Measurements from ENCODE around the gene KYNU.

KYNU gene

GRCh38 chr2:142915502-142915901 lies 38.0 kb downstream of the KYNU start (continued):
- TF ChIP-seq ZNF140 (tag by site-specific recombination; IDR thresholded peaks at IDR 0.05), result no peak

GRCh38 chr2:142918624-142919023 lies 41.2 kb downstream of the KYNU start:
- Histone ChIP-seq H3K36me3 (ENCODE audit: control insufficient read depth in 2 of 2, insufficient read depth in 1 of 2, low read length in 2 of 2) (no peaks in the 10 kb centered on the region), H3K27ac (ENCODE audit: extremely low read depth, low read depth, low read length) (no peak overlapping the region), H3K9me3 (ENCODE audit: control insufficient read depth, insufficient read depth, low read depth, low read length) (no peaks in the 10 kb centered on the region), H3K4me3 (ENCODE audit: low read depth, low read length) (no peak overlapping the region), H3K4me1 (ENCODE audit: control insufficient read depth, insufficient read depth, low read length) (no peaks in the 10 kb centered on the region)
- CTCF ChIA-PET, result no interaction called here
- POLR2A ChIA-PET, result no interaction called here
- TF ChIP-seq ZNF174 (tag by site-specific recombination; IDR thresholded peaks at IDR 0.05) (no peak), TSHZ1 (tag by site-specific recombination; IDR thresholded peaks at IDR 0.05; ENCODE audit: borderline replicate concordance) (no peak), ZNF610 (tag by site-specific recombination; IDR thresholded peaks at IDR 0.05; ENCODE audit: borderline replicate concordance) (no peak), ZNF529 (tag by site-specific recombination; IDR thresholded peaks at IDR 0.05; ENCODE audit: insufficient replicate concordance) (no peak), ZNF138 (tag by site-specific recombination; IDR thresholded peaks at IDR 0.05; ENCODE audit: borderline replicate concordance) (no peak), ZNF416 (tag by site-specific recombination; IDR thresholded peaks at IDR 0.05) (no peak), ELK4 (IDR thresholded peaks at IDR 0.05; ENCODE audit: borderline replicate concordance, low read depth, low read length) (no peak), ZNF548 (tag by site-specific recombination; IDR thresholded peaks at IDR 0.05) (no peak), ZNF514 (tag by site-specific recombination; IDR thresholded peaks at IDR 0.05) (no peak)

GRCh38 chr2:142920571-142920970 lies 43.1 kb downstream of the KYNU start:
- TF ChIP-seq ZNF18 (tag by site-specific recombination; IDR thresholded peaks at IDR 0.05) (no peak), ZFP3 (tag by site-specific recombination; IDR thresholded peaks at IDR 0.05; ENCODE audit: low read depth) (no peak), ZNF404 (tag by site-specific recombination; IDR thresholded peaks at IDR 0.05) (no peak)
- Histone ChIP-seq H3K27ac (ENCODE audit: extremely low read depth, low read depth, low read length) (no peak overlapping the region), H3K9me3 (ENCODE audit: control insufficient read depth, insufficient read depth, low read depth, low read length) (no peaks in the 10 kb centered on the region), H3K4me3 (ENCODE audit: low read depth, low read length) (no peak overlapping the region), H3K4me1 (ENCODE audit: control insufficient read depth, insufficient read depth, low read length) (no peaks in the 10 kb centered on the region), H3K36me3 (ENCODE audit: control insufficient read depth in 2 of 2, insufficient read depth in 1 of 2, low read length in 2 of 2) (no peaks in the 10 kb centered on the region)
- ChIA-PET CTCF (no interaction called here), POLR2A (no interaction called here)

- no peak overlapping the region for H3K27ac ChIP-seq (ENCODE audit: extremely low read depth, low read depth, low read length)
- CTCF ChIA-PET, result no interaction called here
- H3K4me1 ChIP-seq (ENCODE audit: control insufficient read depth, insufficient read depth, low read length), result no peaks in the 10 kb centered on the region
- no peaks in the 10 kb centered on the region for H3K9me3 ChIP-seq (ENCODE audit: control insufficient read depth, insufficient read depth, low read depth, low read length)
- no peak overlapping the region for H3K4me3 ChIP-seq (ENCODE audit: low read depth, low read length)
- POLR2A ChIA-PET, result no interaction called here
- H3K36me3 ChIP-seq (ENCODE audit: control insufficient read depth in 2 of 2, insufficient read depth in 1 of 2, low read length in 2 of 2), result no peaks in the 10 kb centered on the region
- TF ChIP-seq ZNF473 (tag by site-specific recombination; IDR thresholded peaks at IDR 0.05) (no peak), GLIS2 (tag by site-specific recombination; IDR thresholded peaks at IDR 0.05) (no peak), ZBTB44 (tag by site-specific recombination; IDR thresholded peaks at IDR 0.05) (no peak), GLI2 (tag by site-specific recombination; IDR thresholded peaks at IDR 0.05; ENCODE audit: borderline replicate concordance, low read depth) (no peak), ZSCAN5A (tag by site-specific recombination; IDR thresholded peaks at IDR 0.05) (no peak), ZNF366 (tag by site-specific recombination; conservative IDR thresholded peaks at IDR 0.05) (no peak), ZNF2 (tag by site-specific recombination; IDR thresholded peaks at IDR 0.05) (no peak), ZNF792 (tag by site-specific recombination; IDR thresholded peaks at IDR 0.05) (no peak), ZNF785 (tag by site-specific recombination; IDR thresholded peaks at IDR 0.05) (no peak), ZNF426 (tag by site-specific recombination; IDR thresholded peaks at IDR 0.05) (no peak)
Observed at GRCh38 chr2:142926445-142926844, 49.0 kb downstream of the KYNU start.

Data from HEK293 (cell line).